Right atrium auricular region (tissue), 2 donors: ENCODE data around the gene PDE2A. TPM values are rescaled to one million over a fixed set of nuclear protein-coding genes. Genes with fewer than 3 reads are reported as not detected.

Experiments used
- DNase-seq: peaks from one replicate; pipeline ENCODE4 v3.0.0-alpha.2; 2019; ENCODE audit warnings: low spot score
- H3K27ac ChIP-seq, 2 donors: fragments of 200-600 bp; sonication (generic); 1 replicate in 1 of 2; 2 replicates in 1 of 2; pipeline ENCODE4 v1.5.1; 2016 to 2019
- H3K27me3 ChIP-seq, 2 donors: fragments of 200-600 bp; sonication (generic); one replicate each; pipeline versions ENCODE4 v1.5.1 to v1.6.0; 2017 to 2019
- H3K36me3 ChIP-seq: fragments of 200-600 bp; sonication (generic); one replicate; pipeline ENCODE4 v1.5.1; 2016
- H3K4me1 ChIP-seq, 2 donors: fragments of 200-600 bp; sonication (generic); one replicate each; pipeline versions ENCODE4 v1.5.1 to v1.6.0; 2017 to 2019
- H3K4me3 ChIP-seq, 2 donors: fragments of 200-600 bp; sonication (generic); 1 replicate in 1 of 2; 2 replicates in 1 of 2; pipeline ENCODE4 v1.5.1; 2017 to 2019; ENCODE audit warnings: mild to moderate bottlenecking in 1 of 2, moderate library complexity in 1 of 2
- H3K9me3 ChIP-seq, 2 donors: fragments of 200-600 bp; sonication (generic); one replicate each; pipeline ENCODE4 v1.5.1; 2019
- total RNA-seq, 2 donors: library from RNA; depleted of rRNA; stranded (reverse); fragments of >200 nt; gene quantifications; one replicate each; pipeline ENCODE4 v1.1.0, GENCODE V29; 2016
- TF ChIP-seq, protein P1 (sequence below), 2 donors: fragments of 200-600 bp; sonication (generic); IDR thresholded peaks; one replicate each; pipeline ENCODE4 v1.5.1; 2019; ENCODE audit warnings: antibody characterized with exemption in 2 of 2

Gene PDE2A
- total RNA-seq, 2 donors from 2014 or later: 23.1 to 34.2 TPM

DNA sequence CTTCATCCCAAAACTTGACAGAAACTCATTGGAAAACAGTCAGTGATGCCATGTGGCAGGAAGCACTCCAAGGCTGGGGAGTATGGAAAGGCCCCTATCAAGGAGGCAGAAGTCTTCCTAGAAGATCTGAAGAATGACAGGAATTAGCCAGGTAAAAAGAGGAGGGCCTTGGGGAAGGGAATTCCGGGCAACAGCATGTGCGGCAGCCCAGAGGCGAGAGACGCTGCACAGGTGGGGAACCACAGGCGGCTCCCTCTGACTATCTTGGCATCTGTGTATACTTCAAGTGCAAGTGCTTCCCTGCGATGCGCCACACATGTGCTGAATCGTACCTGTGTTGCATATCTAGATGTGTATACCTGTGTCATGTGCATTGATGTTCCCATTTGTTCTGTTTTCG, 12.7 kb downstream of the PDE2A start:
- Histone ChIP-seq H3K27ac (no peak overlapping the region), H3K4me3 (no peak overlapping the region), H3K36me3 (no peaks in the 10 kb centered on the region), H3K4me1 (no peaks in the 10 kb centered on the region), H3K27me3 (no peaks in the 10 kb centered on the region), H3K9me3 (no peaks in the 10 kb centered on the region)
- no peak for DNase-seq
- TF ChIP-seq, protein P1, sequence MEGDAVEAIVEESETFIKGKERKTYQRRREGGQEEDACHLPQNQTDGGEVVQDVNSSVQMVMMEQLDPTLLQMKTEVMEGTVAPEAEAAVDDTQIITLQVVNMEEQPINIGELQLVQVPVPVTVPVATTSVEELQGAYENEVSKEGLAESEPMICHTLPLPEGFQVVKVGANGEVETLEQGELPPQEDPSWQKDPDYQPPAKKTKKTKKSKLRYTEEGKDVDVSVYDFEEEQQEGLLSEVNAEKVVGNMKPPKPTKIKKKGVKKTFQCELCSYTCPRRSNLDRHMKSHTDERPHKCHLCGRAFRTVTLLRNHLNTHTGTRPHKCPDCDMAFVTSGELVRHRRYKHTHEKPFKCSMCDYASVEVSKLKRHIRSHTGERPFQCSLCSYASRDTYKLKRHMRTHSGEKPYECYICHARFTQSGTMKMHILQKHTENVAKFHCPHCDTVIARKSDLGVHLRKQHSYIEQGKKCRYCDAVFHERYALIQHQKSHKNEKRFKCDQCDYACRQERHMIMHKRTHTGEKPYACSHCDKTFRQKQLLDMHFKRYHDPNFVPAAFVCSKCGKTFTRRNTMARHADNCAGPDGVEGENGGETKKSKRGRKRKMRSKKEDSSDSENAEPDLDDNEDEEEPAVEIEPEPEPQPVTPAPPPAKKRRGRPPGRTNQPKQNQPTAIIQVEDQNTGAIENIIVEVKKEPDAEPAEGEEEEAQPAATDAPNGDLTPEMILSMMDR (IDR thresholded peaks at IDR 0.05): no peak

DNA sequence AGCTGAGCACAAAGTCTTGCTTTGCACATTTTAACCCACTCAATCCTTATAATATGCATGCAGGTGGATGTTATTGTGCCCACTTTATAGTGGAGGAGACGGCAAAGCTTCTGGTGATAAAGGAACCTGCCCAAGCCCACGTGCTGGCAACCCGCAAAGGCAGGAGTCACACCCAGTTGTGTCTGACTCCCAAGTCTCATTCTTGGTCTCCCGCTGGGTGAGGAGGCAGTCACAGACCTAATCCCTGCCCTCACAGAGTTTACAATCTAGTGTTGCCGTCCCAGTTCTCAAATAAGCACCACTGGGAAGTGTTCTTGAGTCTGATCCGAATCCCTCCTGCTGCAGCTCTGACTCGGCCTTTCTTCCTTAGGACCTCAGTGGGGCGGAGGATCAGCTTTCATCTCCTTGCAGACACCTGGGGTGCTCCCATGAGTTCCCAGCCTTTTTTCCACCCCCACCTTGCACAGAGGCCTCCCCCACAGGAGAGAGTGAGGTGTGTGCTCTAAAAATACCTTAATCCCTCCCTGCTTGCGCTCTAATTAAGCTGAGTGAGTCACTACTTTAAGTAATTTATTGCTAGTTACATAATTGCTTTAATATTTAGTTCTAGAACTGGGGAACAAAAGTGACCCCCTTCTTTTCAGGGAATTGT, 15.1 kb downstream of the PDE2A start:
- no peak for DNase-seq
- no peaks in the 10 kb centered on the region for H3K27me3 ChIP-seq
- no peak overlapping the region for H3K27ac ChIP-seq
- H3K36me3 ChIP-seq: no peaks in the 10 kb centered on the region
- no peaks in the 10 kb centered on the region for H3K9me3 ChIP-seq
- no peak overlapping the region for H3K4me3 ChIP-seq
- TF ChIP-seq, protein P1 (IDR thresholded peaks at IDR 0.05): no peak
- no peaks in the 10 kb centered on the region for H3K4me1 ChIP-seq

DNA sequence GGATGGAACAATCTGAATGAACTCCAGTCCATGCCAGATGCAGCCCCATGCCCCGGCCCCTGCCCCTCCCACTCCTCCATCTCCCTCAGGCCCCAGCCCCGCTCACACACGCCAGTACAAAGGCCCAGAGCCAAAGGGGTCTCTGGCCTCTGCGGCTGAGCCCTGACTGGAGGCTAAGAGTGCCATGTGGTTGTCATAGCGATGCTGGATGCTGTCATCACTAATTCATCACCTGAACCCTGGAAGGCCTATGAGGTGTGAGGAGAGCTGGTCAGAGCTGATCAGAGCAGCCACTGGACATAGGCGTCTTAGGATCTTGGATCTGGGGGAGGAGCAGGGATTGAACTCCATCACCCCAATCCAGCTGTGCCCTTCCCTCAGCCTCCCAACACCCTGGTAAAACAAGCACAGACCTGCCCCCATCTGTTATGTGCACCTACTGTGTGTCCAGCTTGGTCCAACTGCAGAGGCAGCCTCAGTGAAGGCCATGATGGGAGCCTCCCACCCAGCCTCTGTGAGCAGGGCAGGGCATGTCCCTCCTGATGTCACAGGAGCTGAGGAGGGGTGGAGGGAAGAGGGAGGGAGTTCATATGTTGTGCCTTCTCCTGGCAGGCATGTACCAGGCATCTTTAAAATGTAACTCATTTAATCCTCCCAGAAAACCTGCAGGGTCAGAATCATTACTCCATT, 16.7 kb downstream of the PDE2A start:
- H3K27ac ChIP-seq: no peak overlapping the region
- no peak overlapping the region for H3K4me3 ChIP-seq
- no peaks in the 10 kb centered on the region for H3K27me3 ChIP-seq
- no peaks in the 10 kb centered on the region for H3K4me1 ChIP-seq
- H3K36me3 ChIP-seq: no peaks in the 10 kb centered on the region
- DNase-seq: no peak
- TF ChIP-seq, protein P1 (IDR thresholded peaks at IDR 0.05): no peak
- no peaks in the 10 kb centered on the region for H3K9me3 ChIP-seq

DNA sequence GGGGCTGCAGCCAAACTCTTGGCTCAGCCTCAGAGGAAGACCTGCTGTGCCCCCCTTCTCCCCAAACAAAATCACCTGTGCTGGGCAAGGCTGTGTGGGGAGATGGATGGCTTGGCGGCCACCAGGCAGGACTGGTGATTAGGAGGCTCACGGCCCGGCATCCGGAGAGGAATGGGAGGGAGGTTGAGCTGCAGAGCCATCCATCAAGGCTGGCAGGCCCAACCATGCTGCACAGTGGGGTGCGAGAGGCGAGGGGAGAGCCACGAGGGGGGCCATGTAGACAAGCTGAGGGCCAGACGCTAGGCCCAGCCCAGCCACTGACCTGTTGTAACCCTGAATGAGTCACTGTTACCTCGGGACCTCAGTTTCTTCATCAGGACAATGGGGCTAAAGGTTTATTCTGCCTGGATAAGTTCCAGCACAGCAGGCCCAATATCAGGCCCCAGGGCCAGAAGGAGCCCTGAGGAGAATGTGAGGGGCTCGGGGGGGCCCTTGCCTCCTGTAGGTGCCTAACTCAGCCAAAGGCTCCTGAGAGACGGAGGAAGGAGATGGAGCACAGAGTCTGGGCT, 18.2 kb downstream of the PDE2A start:
- TF ChIP-seq, protein P1 (IDR thresholded peaks at IDR 0.05): no peak
- Histone ChIP-seq H3K27ac (no peak overlapping the region), H3K4me3 (no peak overlapping the region), H3K9me3 (no peaks in the 10 kb centered on the region), H3K36me3 (no peaks in the 10 kb centered on the region), H3K4me1 (no peaks in the 10 kb centered on the region), H3K27me3 (no peaks in the 10 kb centered on the region)
- no peak for DNase-seq

DNA sequence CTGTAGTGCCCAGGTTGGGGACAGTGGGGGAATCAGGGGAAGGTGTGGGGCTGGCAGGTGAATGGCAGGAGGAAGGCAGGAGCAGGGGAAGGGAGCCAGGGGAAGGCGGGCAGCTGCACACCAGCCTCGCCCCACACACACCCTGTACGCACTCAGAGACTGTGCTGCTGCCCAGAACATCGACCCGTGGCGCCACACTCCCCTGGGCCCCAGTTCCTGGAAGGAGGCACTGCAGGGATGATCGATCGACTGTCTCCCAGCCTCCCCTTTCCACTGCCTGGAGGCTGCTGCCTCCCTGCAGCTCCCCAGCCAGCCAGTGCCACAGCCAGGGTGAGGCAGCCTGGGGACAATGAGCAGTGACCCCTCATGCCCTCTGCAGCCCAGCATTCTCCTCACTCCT, 19.2 kb downstream of the PDE2A start:
- DNase-seq: no peak
- Histone ChIP-seq H3K9me3 (no peaks in the 10 kb centered on the region), H3K4me3 (no peak overlapping the region), H3K4me1 (no peaks in the 10 kb centered on the region), H3K36me3 (no peaks in the 10 kb centered on the region), H3K27ac (no peak overlapping the region), H3K27me3 (no peaks in the 10 kb centered on the region)
- TF ChIP-seq, protein P1 (IDR thresholded peaks at IDR 0.05): no peak
